ENCODE results near the gene UGP2.
A peak's percentile ranks its signal among the peaks of the same experiment; 100 is the strongest.
"Not testable (repeated sequence)": the region's sequence is repeated elsewhere in the genome, so short reads cannot be mapped to it uniquely, and the experiment has no call there.

UGP2 gene

DNA sequence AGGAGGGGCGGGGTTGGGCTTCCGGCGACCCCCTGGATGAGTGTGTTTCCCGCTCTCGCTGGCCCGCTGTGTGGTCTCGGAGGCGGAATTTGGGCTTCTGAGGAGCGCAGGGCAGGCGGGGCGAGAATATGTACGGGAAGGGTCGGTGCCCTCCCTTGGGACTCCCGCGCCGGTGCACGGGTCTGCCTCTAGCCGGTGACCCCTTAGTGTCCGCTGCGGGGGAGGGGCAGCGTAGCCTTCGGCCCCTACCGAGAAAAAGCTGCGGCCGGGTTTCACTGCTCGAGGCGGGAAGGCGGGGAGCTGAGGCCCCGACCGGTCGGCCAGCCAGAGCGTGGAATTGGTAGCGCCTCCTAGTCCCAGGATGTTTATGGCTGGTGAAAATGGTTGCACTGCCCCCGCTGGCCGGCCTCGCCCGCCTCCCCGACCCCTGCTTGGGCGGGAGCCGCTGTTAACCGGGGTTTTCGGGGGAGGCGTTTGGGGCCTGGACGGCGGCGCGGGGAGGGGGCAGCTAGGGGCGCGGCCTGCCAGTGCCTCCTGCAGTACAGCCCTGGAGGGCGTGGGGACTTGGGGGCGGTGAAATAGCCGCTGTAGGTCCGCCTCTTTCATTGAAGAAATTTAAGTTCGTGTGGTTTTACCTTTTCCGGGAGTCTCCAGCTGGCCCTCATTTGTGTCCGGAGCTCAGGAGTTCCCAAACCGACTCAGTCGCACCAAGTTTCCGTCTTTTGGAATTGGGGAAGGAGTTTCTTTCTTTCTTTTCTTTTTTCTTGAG lies at the start of gene UGP2:
Gene UGP2, plus strand, starts transcription at position 643 of the 769 bp plus-strand sequence. CDS start 290 bp downstream, outside the sequence.
- DNase-seq = peak; percentile 79

DNA sequence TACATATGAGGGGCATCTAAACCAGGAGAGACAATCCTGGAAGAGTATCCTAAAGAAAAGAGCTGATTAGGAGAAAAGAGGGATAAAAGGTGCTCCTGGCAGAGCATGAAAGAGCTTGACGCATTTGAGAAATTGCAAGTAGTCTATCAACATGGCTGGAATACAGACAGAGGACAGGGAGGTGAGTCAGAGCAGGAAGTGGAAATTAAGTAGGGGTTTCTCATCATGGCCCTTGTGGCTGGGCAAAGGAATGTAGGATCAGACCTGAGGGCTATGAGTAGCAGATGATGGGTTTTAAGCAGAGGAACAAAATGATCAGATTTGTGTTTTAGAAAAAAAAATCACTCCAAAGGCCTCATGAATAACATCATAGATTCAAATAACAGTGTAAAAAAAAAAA lies 49.2 kb upstream of the UGP2 start:
- DNase-seq = no peak

DNA sequence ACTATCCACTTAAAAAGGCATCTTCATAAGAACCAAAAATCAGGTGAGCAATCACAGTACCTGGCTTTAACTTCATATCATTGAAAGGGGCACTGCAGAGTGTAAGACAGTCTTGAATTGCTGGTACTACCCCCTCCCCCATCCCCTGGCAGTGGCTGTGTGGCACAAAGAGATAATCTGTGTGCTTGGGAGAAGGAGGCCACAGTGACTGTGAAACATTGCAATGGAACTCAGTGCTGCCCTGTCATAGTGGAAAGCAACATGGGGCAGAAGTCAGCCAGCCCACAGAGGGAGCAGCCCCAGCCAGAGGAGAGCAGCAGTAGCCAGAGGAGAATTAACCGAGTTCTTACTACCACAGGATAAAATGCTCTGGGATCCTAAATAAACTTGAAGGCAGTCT lies 45.3 kb upstream of the UGP2 start:
- DNase-seq = no peak

DNA sequence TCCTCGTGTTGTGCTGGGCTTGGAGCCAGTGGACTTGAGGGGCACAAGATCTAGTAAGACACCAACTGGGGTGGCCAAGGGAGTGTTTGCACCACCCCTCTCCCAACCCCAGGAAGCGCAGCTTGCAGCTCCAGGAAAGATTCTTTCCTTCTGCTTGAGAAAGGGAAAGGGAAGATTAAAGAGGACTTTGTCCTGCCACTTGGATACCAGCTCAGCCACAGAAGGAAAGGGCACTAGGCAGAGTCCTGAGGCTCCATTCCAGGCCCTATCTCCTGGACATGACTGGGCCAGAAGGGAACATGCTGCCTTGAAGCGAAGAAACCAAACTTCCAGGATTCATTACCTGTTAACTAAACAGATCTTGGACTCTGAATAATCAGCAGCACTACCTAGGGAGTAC lies 44.9 kb upstream of the UGP2 start:
- DNase-seq = no peak

DNA sequence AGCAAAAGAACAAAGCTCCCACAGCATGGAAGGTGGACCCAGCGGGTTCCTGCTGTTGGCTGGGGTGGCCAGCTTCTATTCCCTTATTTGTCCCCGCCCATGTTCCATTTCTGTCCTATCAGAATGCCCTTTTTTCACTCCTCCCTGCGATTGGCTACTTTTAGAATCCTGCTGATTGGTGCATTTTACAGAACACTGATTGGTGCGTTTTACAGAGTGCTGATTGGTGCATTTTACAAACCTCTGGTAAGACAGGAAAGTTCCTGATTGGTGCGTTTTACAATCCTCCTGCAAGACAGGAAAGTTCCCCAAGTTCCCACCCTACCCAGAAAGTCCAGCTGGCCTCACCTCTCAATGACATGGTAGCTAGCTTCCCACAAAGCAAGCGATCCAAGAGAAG lies 40.2 kb upstream of the UGP2 start:
- no peak for DNase-seq

DNA sequence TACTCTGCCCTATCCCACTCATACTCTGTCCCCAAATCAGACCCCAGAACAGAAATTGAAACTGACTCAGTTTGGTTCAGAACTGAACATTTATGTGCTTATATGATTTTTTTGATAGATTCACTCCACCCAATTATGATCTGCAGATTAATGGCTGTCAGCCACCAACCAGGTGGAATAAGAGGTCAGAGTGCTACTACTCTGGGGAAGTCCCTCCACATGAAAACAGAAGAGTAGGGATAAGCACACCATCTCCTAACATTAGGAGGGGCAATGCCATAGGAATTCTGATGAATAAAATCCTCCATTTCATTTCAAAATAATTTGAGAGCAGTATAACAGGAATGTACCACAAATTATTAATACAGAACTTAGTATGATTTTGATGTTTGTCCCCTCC lies 36.3 kb upstream of the UGP2 start:
- no peak for DNase-seq

DNA sequence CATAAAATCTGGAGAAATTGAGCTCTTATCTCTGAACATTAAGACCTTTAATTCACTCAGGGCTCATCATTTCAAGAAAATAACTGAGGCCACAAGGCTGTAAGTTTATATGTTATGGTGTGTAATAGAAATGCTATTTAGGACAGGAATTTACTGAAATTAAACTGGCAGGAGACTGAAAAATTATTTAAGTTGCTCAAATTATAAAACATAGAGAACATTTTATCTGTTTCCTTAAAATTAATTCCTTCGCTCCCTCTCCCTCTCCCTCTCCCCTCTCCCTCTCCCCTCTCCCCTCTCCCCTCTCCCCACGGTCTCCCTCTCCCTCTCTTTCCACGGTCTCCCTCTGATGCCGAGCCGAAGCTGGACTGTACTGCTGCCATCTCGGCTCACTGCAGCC lies 33.7 kb upstream of the UGP2 start:
- DNase-seq = not testable (repeated sequence)

DNA sequence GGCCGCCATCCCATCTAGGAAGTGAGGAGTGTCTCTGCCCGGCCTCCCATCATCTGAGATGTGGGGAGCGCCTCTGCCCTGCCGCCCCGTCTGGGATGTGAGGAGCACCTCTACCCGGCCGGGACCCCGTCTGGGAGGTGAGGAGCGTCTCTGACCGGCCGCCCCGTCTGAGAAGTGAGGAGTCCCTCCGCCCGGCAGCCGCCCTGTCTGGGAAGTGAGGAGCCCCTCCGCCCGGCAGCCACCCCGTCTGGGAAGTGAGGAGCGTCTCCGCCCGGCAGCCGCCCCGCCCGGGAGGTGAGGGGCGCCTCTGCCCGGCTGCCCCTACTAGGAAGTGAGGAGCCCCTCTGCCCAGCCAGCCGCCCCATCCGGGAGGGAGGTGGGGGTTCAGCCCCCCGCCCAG lies 32.8 kb upstream of the UGP2 start:
- DNase-seq = not testable (repeated sequence)

DNA sequence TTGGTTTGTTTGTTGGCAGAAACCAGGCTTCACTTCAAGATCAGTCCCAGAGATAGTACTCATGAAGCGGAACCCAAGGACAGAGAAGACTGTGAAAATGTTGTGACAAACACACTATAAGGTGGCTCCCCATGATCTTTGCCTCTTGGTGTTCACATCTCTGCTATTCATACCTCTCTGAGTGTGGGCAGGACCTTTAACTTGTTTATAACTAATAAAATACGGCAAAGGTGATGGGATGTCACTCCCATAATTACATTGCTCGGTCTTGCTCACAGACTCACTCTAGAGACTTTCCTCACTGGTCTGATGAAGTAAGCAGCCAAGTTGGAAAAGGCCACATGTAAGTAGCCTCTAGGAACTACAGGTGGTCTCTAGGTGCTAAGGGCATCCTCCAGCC lies 30.6 kb upstream of the UGP2 start:
- no peak for DNase-seq

DNA sequence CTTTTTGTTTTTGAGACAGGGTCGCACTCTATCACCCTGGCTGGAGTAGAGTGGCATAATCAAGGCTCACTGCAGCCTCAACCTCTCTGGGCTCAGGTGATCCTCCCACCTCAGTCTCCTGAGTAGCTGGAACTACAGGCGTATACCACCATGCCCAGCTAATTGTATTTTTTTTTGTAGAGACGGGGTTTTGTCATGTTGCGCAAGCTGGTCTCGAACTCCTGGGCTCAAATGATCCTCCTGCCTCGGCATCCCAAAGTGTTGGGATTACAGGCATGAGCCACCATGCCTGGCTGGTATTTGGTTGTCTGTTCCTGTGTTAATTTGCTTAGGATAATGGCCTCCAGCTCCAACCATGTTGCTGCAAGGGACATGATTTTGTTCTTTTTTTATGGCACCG lies 29.8 kb upstream of the UGP2 start:
- not testable (repeated sequence) for DNase-seq

DNA sequence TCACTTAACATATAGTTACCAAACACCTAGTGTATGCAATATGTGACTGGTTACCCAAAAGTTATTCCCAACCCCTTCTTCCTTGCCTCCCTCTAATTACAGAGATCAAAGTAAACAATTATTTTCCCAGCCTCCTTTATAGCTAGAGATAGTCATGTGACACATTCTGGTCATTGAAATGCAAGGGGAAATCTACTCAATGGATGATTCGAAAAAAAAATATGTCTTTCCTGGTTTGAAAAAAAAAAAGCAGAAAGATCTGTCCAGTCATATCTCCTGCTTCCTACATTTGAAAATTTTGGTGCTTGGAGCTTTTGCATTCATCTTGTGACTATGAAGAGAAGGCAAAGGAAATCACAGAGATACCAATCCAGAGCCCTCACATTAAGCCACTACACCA lies 27.6 kb upstream of the UGP2 start:
- DNase-seq = no peak

DNA sequence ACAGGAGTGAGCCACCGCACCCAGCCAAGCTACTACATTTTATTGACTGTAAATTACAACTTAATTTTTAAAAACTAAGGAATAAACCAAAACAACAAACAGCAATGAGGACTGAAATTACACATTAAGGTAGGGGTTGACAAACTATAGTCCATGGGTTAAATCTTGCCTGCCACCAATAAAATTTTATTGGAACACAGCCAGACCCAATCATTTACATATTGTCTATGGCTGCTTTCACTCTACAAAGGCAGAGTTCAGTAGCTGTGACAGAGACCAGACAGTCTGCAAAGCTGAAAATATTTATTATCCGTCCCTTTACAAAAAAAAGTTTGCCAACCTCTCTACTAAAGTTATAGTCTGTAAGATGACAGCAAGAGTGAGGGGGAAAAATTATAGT lies 24.3 kb upstream of the UGP2 start:
- no peak for DNase-seq

DNA sequence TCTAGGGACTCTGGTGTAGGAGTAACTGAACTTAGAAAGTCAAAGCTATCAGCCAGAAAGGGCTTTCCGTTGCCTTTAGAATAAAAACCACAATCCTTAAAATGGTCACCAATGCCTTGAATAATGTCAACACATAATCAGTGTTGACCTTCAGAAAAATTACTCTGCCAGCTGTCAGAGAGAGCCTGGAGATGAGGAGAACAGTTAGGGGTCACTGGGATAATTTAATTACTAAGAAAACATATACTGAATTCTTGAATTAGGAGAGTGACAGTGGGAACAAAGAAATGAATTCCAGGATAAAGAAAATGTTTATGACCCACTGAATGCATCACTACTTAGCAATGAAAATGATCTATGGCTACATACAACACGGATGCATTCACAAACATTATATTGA lies 23.4 kb upstream of the UGP2 start:
- no peak for DNase-seq

DNA sequence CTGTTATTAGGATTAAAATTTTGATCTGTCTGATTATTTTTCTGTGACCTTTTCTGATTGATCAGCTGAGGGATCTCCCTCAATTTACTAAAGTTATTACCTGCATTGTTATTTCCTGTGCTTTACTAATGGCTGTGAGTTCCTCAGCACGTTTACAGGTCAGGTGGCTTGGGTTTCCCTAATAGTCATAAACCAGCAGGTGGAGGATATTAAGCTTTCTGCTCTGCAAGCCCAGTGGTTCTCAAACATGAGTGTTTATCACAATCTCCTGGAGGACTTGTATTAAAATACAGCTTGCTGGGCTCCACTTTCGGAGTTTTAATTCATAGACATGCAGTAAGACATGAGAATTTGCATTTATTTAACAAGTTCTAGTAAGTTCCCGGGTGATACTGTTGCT lies 22.4 kb upstream of the UGP2 start:
- no peak for DNase-seq

DNA sequence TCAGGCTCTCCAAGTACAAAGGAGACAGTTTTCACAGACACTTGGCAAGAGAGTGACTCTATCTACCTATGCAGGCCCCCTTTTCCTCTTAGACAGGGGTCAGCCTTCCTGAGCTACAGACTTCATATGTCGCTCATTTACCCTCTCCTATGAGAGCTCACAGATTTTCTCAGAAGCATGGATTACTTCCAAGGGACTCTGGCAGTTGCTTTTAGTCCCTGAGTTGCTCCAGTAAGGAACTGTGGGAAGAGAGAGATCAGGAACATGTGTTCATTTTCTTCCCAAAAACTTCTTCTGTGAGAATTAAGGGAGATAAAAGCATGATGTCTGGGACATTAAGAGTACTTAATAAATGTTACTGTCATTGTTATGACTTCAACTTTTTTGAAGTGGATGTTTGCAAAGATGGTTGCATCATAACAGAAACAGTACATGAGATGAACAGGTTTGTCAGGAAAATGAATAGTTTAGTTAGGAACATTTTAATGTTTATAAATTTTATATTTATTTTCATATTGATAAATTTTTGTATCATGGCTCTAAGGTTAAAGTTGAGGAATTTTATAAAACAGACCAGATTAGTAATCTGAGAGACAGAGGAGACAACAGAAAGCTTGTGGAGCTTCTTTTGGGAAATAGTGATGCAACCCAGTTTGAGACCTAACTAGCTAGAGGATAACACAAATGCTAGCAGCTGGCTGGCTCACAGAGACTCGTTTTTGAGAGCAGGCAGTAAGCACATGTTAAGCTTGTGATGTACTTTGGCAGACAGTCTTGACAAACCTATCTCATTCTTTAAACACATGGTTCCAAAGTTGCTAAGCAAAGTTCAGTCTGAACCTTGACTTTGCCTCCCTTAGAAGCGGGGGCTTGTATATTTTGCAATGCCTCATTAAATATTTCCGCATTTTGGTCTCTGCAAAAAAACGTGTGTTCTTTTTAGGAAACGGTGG lies 21.7 kb upstream of the UGP2 start:
- peak; percentile 25 for DNase-seq

DNA sequence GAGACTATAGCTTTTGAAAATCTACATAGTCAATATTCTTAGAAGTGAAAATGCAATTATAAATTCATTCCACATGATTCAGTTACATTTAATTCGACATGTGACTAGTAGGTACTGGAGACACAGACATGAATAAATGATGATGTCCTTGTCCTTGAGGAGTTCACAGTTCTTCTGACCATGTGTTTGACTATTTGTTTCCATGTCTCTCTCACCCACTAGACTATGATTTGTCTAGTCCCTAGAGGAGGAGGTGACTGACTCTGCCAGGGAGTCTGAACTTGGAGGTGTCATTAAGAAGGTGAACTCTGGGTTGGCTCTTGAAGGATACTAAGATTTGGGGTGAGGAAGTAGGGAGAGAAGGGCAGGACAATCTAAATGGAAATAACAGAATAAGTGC lies 20.7 kb upstream of the UGP2 start:
- DNase-seq = no peak

DNA sequence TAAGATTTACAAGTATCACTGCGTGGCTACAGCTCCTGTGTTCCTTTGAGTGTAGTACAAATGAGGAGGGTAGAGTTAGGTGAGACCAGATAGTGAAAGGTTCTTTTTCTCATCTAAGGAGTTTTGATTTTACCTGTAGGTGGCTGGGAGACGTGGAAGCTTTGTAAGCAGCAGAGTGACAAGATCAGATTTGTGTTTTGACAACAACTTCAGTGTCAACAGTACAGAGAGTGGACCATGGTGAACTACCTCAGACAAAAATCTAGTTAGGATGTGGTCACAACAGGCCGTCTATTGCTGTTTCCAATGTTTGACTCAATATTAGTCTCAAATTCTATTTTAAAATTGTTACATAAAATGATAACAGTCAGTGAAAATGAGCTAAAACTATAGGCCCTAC lies 20.3 kb upstream of the UGP2 start:
- no peak for DNase-seq

DNA sequence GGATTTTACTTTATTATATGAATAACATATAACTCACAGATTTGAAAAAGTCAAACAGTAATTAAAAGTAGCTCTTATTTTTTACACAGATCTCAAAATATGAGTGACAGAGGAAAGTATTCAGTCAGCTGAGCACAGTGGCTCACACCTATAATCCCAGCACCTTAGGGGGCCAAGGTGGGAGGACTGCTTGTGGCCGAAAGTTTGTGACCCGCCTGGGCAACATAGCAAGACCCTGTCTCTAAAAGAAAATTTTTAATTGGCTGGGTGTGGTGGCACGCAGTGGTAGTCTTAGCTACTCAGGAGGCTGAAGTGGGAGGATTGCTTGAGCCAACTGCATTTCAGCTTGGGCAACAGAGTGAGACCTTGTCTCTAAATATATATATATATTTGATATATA lies 19.2 kb upstream of the UGP2 start:
- no peak for DNase-seq

DNA sequence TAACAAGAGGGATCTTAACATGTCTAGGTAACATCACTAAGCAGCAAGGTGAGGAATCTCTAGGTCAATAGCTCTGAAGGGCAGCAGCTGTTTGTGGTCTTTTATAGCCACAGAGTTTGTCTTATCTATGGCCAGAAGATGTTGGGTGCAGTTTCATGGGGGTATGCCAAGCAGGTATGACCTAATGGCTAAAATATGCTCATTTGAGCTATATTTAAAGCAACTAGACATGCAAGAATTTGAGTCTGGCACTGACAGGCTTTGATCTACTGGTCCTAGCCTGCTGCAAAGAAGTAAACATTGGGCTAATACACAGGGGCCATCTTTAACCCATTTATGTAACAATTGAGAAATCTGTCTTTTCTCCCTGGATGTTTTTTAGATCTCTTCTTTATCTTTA lies 13.9 kb upstream of the UGP2 start:
- peak; percentile 35 for DNase-seq

DNA sequence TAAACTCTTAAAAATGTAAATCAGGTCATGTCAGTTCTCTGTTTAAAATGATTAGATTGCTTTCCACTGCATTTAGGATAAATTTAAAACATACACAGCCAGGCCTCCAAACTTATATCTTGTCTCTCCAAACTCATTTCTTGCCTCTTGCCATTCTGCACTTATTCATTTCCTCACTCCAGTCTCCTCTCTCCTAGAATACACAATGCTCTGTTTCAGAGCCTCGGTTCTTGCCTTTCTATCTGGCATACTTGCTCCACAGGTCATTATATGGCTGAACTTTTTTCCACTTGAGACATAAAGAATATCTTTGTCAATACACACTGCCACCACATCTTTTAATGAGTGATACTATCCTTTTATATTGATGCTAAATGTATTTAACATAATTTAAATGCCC lies 10.5 kb upstream of the UGP2 start:
- DNase-seq = no peak

DNA sequence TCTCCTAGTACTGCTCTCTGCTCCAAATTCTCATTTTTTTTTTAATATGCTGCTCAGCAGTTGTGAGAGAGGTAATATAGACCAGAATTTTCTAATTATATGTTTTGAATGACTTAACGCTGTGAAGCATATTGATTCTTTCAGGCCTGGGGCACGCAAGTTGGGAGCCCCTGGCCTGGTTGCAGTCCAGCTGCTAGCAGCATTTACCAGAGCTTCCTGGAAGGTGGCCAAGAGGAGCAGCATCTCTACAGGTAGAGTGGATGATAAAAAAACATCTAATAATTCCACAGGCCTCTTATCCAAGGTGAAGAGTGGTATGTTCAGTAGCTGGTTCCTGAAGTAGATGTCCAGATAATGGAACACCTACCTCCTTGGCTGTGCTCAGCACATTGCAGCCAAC lies 7.3 kb upstream of the UGP2 start:
- DNase-seq = no peak

DNA sequence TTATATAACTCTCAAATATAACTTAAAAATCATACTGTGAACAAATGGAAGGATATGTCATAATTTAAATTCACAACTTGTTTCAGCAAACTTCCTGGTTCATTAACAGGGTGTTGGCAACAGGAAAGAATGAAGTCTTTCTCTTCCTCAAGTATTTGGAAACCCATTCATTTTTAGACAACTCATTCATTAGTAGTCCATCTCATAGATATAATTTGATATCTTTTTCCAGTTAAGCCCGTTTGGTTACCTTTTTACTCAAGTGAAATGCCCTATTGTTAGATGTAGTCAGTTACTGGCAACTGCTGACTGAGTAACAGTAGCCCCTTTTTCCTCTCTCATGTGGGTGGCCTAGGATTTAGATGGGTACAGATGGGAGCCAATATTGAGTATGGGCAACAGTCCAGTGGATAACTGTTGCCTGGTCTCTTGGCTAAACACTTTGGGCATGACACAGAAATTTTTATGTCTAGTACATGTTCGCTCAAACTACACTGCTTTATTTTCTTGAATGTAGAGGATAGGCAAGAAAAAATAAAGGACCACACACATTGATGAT lies 4.6 kb upstream of the UGP2 start:
- peak; percentile 4 for DNase-seq

DNA sequence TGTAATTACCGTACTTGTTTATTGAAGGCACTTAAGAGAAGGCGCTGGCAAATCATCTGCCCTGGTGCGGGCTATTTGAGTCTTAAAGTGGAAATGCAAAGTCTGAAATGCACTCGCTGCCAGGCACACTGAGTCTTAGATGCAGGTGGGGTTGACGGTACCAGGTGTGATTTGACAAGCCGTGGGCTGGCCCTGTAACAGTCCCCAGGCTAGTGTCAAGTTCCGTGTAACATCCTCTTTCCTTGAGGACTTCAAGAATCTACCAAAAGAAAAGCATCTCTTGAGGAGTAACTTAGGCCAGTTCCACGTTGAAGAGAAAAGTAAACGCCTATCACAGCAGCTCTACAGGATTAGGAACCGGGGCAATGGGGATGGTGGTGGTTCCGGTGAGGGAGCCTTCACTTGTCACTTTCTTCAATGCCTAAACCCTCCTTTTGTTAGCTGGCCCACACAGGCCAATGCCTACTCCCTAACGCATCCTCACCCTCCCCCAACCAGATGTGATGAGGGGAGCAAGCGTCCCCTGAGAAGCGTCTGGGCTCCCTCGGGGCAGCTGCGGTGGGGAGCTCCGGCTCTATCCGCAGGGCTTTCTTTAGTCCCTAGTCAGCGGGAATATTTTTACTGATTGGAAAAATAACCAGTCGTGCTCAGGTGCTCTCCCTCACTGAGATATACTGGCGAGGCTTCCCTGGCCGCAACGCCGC lies 1.5 kb upstream of the UGP2 start:
- no peak for DNase-seq
